Heart left ventricle (tissue), 13 donors: ENCODE results near the gene EMID1.

Experiments
- POLR2A ChIP-seq, 2 donors: fragments of 450-650 bp; IDR thresholded peaks; one replicate each; pipeline ENCODE4 v1.6.1; 2017; ENCODE audit warnings: antibody characterized with exemption in 2 of 2, mild to moderate bottlenecking in 2 of 2, moderate library complexity in 2 of 2
- TF ChIP-seq, protein P1 (sequence below), 12 donors: fragments of 200-600 bp; sonication (generic) in 4 of 12; IDR thresholded peaks; one replicate each; pipeline versions ENCODE4 v1.5.0 to v1.8.0; 2018 to 2022; ENCODE audit warnings: antibody characterized with exemption in 12 of 12, mild to moderate bottlenecking in 5 of 12
- donor health status: ischemic (EF 13 %, LVEDD 7.1; RV severe dilation, severe dysfunction).
- donor health status: DM: no; HTN: yes; CAD: no.
- donor health status: DM: no; HTN: no; CAD: no.
- donor health status: ischemic (EF 25% LVEDD 6.9; RV normal size, moderate dysfunction).
- donor health status: ischemic (EF 25% LVEDD 5.7; RV mildly dilated, moderate dysfunction).
- donor health status: ischemic (EF 35%, LVEDD 5.7; RV mildly dilated, moderate dysfunction).
- donor health status: nonischemic (EF 11% LVEDD 7.7; RV severe dilation, severe dysfunction).
- donor health status: DM: yes; HTN: yes; CAD: no.
- donor health status: PGD.
- donor health status: ischemic (EF 29% LVEDD 5.4; RV normal size, mild dysfunction).
- donor health status: nonischemic (EF 23%, LVEDD 6.1; RV moderate dilation, normal function).

DNA sequence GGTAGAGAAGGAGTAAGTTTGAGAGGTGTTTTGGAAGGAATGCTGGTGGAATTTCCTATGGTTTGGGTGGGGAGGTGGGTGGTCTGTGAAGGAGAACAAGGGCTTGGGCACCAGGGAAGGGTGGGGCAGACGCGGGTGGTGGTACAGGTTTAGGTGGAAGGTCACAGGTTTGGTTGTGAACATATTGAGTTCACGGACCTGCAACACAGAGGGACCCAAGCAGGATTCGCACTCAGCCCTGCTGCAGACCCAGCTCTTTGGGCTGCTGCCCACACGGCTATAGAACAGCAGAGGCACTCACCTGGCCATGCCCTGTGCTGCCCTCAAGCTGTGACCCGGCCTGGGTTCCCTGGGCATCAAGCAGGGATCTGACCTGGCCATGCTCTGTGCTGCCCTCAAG, 33.5 kb upstream of the EMID1 start:
- TF ChIP-seq, protein P1, sequence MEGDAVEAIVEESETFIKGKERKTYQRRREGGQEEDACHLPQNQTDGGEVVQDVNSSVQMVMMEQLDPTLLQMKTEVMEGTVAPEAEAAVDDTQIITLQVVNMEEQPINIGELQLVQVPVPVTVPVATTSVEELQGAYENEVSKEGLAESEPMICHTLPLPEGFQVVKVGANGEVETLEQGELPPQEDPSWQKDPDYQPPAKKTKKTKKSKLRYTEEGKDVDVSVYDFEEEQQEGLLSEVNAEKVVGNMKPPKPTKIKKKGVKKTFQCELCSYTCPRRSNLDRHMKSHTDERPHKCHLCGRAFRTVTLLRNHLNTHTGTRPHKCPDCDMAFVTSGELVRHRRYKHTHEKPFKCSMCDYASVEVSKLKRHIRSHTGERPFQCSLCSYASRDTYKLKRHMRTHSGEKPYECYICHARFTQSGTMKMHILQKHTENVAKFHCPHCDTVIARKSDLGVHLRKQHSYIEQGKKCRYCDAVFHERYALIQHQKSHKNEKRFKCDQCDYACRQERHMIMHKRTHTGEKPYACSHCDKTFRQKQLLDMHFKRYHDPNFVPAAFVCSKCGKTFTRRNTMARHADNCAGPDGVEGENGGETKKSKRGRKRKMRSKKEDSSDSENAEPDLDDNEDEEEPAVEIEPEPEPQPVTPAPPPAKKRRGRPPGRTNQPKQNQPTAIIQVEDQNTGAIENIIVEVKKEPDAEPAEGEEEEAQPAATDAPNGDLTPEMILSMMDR (IDR thresholded peaks at IDR 0.05): no peak
- TF ChIP-seq POLR2A (IDR thresholded peaks at IDR 0.05): no peak
